Mucosa of rectum (tissue), 2 donors: ENCODE measurements around the gene FAM53A.

ENCODE experiments used
- H3K27ac ChIP-seq, 2 donors: one replicate each; pipeline ENCODE4 v1.7.0; 2013; ENCODE audit warnings: inconsistent platforms in 2 of 2, low read depth in 2 of 2, low read length in 2 of 2
- H3K27me3 ChIP-seq, 2 donors: one replicate each; pipeline ENCODE4 v1.7.0; 2013; ENCODE audit warnings: low read length in 2 of 2; ENCODE audit not compliant: control insufficient read depth in 2 of 2, insufficient read depth in 2 of 2
- H3K36me3 ChIP-seq, 2 donors: one replicate each; pipeline ENCODE4 v1.7.0; 2013; ENCODE audit warnings: low read length in 2 of 2; ENCODE audit not compliant: control insufficient read depth in 2 of 2, insufficient read depth in 2 of 2
- H3K4me1 ChIP-seq, 2 donors: one replicate each; pipeline ENCODE4 v1.7.0; 2013; ENCODE audit warnings: low read length in 2 of 2, mild to moderate bottlenecking in 1 of 2; ENCODE audit not compliant: control insufficient read depth in 2 of 2, insufficient read depth in 2 of 2
- H3K4me3 ChIP-seq, 2 donors: one replicate each; pipeline ENCODE4 v1.7.0; 2013; ENCODE audit warnings: low read length in 2 of 2
- H3K9ac ChIP-seq, 2 donors: one replicate each; pipeline ENCODE4 v1.7.0; 2013; ENCODE audit warnings: low read length in 2 of 2, low read depth in 1 of 2, mild to moderate bottlenecking in 1 of 2
- H3K9me3 ChIP-seq, 2 donors: one replicate each; pipeline ENCODE4 v1.7.0; 2013; ENCODE audit warnings: low read length in 2 of 2; ENCODE audit not compliant: control insufficient read depth in 2 of 2
- donor health status: healthy.
- donor health status: Normal muscosa, but diverticular disease.

The FAM53A gene

DNA sequence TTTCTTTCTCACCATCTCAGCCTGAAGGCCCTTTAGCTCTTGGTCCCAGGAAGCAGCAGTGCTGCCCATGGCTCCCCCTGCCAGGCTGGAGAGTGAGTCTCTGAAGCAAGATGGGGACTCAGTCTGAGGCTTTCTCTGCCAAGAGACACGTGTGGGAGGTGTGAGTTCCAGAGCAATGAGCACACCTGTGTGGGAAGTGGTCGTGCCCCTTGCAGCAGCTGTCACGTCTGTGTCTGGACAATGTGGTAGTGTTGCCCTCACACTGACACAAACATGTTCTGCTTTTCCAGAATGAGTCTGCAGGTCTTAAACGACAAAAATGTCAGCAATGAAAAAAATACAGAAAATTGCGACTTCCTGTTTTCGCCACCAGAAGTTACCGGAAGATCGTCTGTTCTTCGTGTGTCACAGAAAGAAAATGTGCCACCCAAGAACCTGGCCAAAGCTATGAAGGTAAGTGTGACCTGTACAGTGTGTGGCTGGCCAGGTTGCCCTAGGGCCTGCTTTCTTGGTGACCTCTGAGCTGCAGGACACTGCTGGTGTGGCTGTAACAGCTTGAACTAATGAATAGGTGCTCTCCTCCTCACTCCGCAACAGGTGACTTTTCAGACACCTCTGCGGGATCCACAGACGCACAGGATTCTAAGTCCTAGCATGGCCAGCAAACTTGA, 39.2 kb upstream of the FAM53A start:
- Histone ChIP-seq H3K27ac (peak overlapping the region; percentile 72 to 81), H3K36me3 (peaks cover 1 to 10% of the 10 kb centered on the region in 2 donors), H3K4me3 (peak overlapping the region; percentile 45 to 57), H3K27me3 (no peaks in the 10 kb centered on the region), H3K9ac (peak overlapping the region in 1 of 2 donors; percentile 35), H3K9me3 (no peaks in the 10 kb centered on the region), H3K4me1 (peaks cover 27 to 39% of the 10 kb centered on the region in 2 donors)

DNA sequence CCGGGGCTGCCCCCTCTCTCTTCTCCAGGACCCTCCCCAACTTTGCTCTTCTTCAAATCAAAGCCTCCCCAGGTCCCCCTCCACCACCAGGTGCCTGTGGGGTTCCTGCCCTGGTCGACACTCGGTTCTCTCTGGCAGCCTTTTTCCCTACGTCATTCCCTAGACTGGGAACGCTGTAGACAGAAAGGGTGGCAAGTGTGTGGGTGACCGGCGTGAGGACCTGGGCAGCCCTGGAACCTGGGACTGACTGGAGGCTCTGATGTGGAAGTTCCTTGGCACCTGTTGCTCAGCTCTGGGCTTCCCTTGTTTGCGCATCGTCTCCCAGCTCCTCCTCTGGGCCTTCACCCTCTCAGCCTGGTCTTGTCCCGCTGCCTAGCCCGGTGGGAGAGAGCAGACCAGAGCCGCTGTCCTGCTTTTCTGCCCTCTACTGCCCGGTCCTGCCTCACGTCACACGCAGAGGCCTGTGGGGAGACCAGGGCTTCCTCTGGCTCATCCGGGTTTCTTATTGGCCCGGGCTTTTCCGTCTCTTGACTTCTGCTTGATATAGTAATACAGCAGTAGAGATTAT, 38.5 kb upstream of the FAM53A start:
- H3K36me3 ChIP-seq = peaks cover 8 to 12% of the 10 kb centered on the region in 2 donors
- H3K4me1 ChIP-seq = peaks cover 23 to 39% of the 10 kb centered on the region in 2 donors
- H3K27ac ChIP-seq = peak overlapping the region; percentile 72 to 81
- peak overlapping the region; percentile 55 to 57 for H3K4me3 ChIP-seq
- no peaks in the 10 kb centered on the region for H3K27me3 ChIP-seq
- peak overlapping the region; percentile 20 to 42 for H3K9ac ChIP-seq
- H3K9me3 ChIP-seq = no peaks in the 10 kb centered on the region

DNA sequence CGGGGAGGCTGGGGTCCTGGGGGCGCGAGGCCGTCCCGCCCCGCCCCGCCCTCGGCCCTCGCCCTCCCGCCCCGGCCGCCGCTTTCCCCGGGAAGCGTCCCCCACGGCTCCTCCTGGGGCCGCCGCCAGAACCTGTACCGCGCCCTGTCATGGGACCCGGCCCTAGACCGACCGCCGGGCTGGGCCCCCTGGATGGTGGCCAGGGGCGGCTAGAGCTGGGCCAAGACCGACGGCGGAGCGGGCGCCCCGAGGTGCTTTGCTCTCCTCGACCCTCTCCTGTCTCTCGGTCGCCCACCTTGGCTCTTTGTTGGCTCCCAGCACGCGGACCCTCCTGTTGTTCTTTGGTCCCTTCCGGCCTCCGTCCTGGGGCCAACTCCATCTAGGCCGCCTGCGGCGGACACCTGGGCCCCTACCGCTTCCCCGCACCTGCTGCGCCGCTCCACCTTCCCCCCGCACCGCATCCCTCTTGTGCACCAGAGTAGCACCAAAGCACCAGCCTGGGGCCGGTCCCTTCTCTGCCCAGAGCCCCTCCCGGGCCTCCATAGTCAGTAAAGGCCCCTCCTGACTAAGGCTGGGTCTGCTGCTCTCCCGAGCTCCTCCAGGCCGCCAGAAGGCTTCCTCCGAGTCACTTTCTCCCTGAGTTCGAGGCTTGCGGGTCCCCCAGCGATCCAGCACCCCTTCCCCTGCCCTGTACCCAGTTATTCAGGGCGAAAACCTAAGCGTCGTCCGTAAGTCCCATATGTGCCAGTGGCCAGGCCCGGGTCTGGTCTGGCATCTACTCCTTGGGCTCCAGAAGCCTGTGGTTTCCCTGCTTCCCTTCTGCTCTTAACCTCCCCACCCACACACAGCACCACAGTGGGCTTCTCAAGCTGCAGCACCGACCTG, 37.8 kb upstream of the FAM53A start:
- Histone ChIP-seq H3K27me3 (no peaks in the 10 kb centered on the region), H3K4me3 (peak overlapping the region; percentile 57 to 61), H3K9ac (peak overlapping the region; percentile 24 to 42), H3K9me3 (no peaks in the 10 kb centered on the region), H3K4me1 (peaks cover 20 to 39% of the 10 kb centered on the region in 2 donors), H3K36me3 (peaks cover 12 to 19% of the 10 kb centered on the region in 2 donors), H3K27ac (peak overlapping the region in 1 of 2 donors; percentile 81)

DNA sequence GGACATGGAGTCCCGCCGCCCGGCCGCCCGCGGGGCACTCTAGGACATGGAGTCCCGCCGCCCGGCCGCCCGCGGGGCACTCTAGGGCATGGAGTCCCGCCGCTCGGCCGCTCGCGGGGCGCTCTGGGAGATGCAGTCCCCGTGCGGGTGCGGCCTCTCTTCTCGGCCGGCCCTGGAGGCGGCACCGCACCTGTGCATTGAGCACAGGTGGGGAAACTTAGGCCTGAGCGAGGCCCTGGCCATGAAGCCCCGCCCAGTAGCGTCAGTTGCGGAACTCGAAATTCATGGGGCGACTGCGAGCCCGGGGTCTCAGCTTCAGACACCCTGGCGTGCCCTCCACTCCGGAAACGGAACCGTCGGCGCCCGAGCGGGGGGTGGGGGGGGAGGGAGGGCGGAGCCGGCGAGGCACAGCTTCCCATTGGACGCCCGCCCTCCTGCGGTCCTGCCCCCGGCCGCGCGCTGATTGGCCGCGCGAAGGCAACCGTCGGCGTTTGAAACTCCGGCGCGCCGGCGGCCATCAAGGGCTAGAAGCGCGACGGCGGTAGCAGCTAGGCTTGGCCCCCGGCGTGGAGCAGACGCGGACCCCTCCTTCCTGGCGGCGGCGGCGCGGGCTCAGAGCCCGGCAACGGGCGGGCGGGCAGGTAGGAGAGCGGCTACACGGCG, 37.0 kb upstream of the FAM53A start, which contains the start of the genes TACC3 and TMEM129:
Gene TACC3 (plus strand): TSS at position 519 of the 663 bp plus-strand sequence. CDS start 1,901 bp downstream, outside the sequence.
Gene TMEM129 (minus strand): TSS at position 321 of the 663 bp plus-strand sequence. CDS start 486 bp downstream, outside the sequence.
- H3K36me3 ChIP-seq = peaks cover 12 to 26% of the 10 kb centered on the region in 2 donors
- no peaks in the 10 kb centered on the region for H3K27me3 ChIP-seq
- H3K27ac ChIP-seq = peak within 1 kb of the TSS; percentile 92 to 96
- H3K4me1 ChIP-seq = peaks cover 20 to 36% of the 10 kb centered on the region in 2 donors
- peak within 1 kb of the TSS; percentile 88 to 93 for H3K9ac ChIP-seq
- H3K9me3 ChIP-seq = no peaks in the 10 kb centered on the region
- peak within 1 kb of the TSS; percentile 86 to 96 for H3K4me3 ChIP-seq

DNA sequence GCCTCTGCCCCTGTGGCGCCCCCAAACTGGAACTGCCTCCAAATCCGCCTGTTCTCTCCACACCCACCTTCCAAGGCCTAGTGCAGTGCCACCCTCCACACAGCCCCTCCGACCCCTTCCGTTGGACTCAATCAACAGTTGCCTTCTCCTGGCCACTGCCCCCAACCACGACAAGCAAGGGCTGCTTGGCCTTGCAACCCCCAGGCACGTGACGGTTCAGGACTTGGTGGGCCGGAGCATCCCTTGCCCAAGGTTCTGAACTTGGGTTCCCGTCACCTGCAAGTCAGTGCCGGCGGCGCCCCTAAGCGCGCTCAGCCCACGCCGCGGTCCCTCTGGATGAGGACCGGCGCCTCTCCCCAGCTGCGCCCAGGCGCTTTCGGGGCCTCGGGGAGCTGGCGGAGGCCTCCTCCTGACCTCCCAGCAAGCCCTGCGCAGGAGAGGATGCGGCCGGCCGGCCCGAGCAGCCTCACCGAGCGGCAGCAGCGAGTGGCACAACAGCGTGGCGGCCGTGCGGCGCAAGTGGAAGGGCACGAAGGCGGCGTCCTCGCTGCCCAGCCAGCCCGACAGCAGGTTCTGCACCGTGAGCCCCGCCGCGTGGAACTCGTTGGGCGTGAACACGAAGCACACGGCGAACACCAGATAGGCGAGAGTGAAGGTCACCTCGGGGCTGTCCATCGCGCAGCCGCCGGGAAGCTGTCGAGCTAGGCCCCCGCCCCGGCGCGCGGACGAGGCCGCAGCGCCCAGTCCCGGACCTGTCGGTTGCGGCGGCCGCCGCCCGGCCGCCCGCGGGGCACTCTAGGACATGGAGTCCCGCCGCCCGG, 36.3 kb upstream of the FAM53A start:
- Histone ChIP-seq H3K4me3 (peak overlapping the region; percentile 86 to 96), H3K36me3 (peaks cover 12 to 23% of the 10 kb centered on the region in 2 donors), H3K9ac (peak overlapping the region; percentile 88 to 93), H3K9me3 (no peaks in the 10 kb centered on the region), H3K4me1 (peaks cover 20 to 33% of the 10 kb centered on the region in 2 donors), H3K27ac (peak overlapping the region; percentile 92 to 96), H3K27me3 (no peaks in the 10 kb centered on the region)

DNA sequence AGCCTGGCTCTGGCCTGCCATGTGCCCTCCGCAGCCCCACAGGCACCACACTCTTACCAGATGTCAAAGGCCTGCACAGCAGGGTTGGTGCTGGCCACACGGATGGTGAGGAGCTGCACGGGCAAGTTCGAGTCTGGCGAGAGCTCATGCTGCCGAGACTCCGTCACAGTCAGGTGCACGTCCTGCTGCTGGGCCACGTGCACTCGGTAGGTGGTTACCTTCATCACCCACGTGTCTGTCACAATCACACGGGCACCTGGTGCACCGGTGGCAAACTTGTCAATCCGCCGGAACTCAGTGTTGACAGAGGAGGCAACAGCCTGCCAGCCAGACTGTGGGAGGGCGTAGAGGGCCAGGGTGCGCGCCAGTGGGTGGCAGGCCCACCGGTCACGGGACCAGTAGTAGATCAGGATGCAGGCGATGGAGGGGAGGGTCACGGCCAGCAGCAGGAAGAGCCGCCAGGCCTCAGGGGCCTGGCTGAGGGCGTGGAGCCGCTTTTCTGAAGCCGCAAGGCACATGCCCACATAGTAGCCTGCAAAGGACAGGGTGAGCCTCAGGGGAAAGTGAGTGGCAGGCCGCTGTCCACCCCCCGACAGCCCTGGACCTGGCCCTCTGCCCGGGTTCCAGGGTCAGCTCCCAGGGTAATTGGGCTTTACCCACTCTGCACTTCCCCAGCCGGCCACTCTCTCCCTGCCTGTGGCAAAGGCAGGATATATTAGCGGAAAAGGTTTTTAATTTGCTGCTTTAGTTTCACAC, 34.2 kb upstream of the FAM53A start:
- Histone ChIP-seq H3K4me3 (no peak overlapping the region), H3K27ac (no peak overlapping the region), H3K9me3 (no peaks in the 10 kb centered on the region), H3K27me3 (no peaks in the 10 kb centered on the region), H3K36me3 (peaks cover 12 to 24% of the 10 kb centered on the region in 2 donors), H3K9ac (no peak overlapping the region), H3K4me1 (peaks cover 34 to 53% of the 10 kb centered on the region in 2 donors)

DNA sequence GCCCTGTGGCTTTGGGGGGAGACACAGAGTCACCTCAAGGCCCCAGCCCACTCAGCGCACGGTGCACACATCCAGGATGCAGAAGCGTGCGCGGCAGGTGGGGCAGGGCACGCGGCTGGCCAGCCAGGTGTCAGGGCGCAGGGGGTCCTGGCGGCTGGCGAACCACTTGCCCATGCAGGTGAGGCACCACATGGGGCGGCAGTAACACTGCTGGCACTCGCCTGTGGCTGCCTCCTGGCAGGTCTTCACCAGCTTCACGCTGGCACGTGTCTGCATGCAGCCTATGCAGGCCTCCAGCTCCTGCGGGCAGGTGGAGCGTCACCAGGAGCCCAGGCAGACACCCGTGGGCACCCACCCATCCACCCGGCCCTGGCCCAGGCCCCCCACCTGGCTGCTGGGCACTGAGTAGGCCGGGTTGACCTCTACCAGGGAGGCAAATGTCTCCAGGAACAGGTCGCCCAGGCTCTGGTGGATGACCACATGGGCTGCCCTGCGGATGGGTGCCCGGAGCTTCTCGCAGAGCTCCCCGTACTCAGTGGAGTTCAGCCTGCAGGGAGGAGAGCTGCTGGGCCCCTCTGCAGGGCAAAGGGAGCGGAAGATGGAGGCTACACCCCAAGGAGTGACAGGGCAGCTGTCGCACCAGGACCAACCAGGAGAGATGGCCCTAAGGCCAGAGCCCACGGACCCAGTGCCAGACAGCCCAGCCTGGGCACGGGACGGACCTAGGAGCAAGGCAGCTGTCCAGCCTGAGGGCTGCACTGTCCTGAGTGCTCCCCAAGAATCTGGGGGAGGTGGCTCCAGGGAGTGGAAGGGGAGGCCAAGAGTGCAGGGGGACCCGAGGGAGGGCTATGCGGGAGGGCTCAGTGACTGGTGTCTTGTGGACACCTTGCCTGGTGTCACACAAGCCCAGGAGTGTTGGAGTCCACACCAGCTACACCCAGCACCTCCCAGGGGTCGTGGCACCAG, 33.3 kb upstream of the FAM53A start:
- no peak overlapping the region for H3K9ac ChIP-seq
- no peak overlapping the region for H3K27ac ChIP-seq
- H3K4me3 ChIP-seq = no peak overlapping the region
- H3K27me3 ChIP-seq = no peaks in the 10 kb centered on the region
- peaks cover 36 to 48% of the 10 kb centered on the region in 2 donors for H3K4me1 ChIP-seq
- no peaks in the 10 kb centered on the region for H3K9me3 ChIP-seq
- H3K36me3 ChIP-seq = peaks cover 12 to 24% of the 10 kb centered on the region in 2 donors
